GM19025 (cell line): ENCODE results near the gene C22orf23.
"Not testable (repeated sequence)": the region's sequence is repeated elsewhere in the genome, so short reads cannot be mapped to it uniquely, and the experiment has no call there.

Experiments
- ATAC-seq: cut with Tn5 transposase; IDR thresholded peaks from one replicate; pipeline ENCODE4 v1.9.1; 2021; ENCODE audit warnings: mild to moderate bottlenecking, low read depth, moderate library complexity; ENCODE audit not compliant: unreplicated experiment

C22orf23 gene

GRCh38 chr22:37982938-37983859, 29.8 kb upstream of the C22orf23 start:
- no peak for ATAC-seq

GRCh38 chr22:37982151-37982785, 28.9 kb upstream of the C22orf23 start:
- ATAC-seq: no peak

GRCh38 chr22:37981282-37982011, 28.0 kb upstream of the C22orf23 start:
- no peak for ATAC-seq

- no peak for ATAC-seq
These were observed 26.4 kb upstream of the C22orf23 start for GRCh38 chr22:37979782-37980181.

- no peak for ATAC-seq
These were observed 23.1 kb upstream of the C22orf23 start for GRCh38 chr22:37976547-37976946.

GRCh38 chr22:37976022-37976421, 22.6 kb upstream of the C22orf23 start:
- ATAC-seq: not testable (repeated sequence)

- no peak for ATAC-seq
These were observed 21.8 kb upstream of the C22orf23 start for GRCh38 chr22:37975153-37975552.

- ATAC-seq: no peak
These were observed 20.1 kb upstream of the C22orf23 start for GRCh38 chr22:37973271-37974170.

- no peak for ATAC-seq
These were observed 19.1 kb upstream of the C22orf23 start for GRCh38 chr22:37972527-37972926.

GRCh38 chr22:37971475-37972434, 18.4 kb upstream of the C22orf23 start:
- no peak for ATAC-seq

- ATAC-seq: no peak
These were observed 17.5 kb upstream of the C22orf23 start for GRCh38 chr22:37970864-37971263.

- ATAC-seq: no peak
These were observed 15.3 kb upstream of the C22orf23 start for GRCh38 chr22:37968452-37969251.

- ATAC-seq: no peak
These were observed 14.4 kb upstream of the C22orf23 start for GRCh38 chr22:37967637-37968451.

- no peak for ATAC-seq
These were observed 13.7 kb upstream of the C22orf23 start for GRCh38 chr22:37967147-37967546.

- ATAC-seq: no peak
These were observed 12.7 kb upstream of the C22orf23 start for GRCh38 chr22:37965940-37966664.

GRCh38 chr22:37961062-37961461, 7.7 kb upstream of the C22orf23 start:
- ATAC-seq: no peak
